HEK293 (cell line): ENCODE measurements around the gene FYB2.

Experiments
- CTCF ChIA-PET: fragments of 350-600 bp; formaldehyde crosslinking; extraction: SDS; loops from one replicate; lab custom pipeline; 2021; ENCODE audit warnings: antibody characterized with exemption; lab: Yijun Ruan, JAX
- POLR2A ChIA-PET: fragments of 300-600 bp; formaldehyde crosslinking; extraction: SDS; loops from one replicate; lab custom pipeline; 2020; ENCODE audit warnings: antibody characterized with exemption, inconsistent platforms; lab: Yijun Ruan, JAX
- H3K27ac ChIP-seq: fragments of 200-500 bp; sonication (Bioruptor generic); 2 replicates; pipeline ENCODE4 v1.5.1; 2014; ENCODE audit warnings: low read depth, low read length, control low read depth, inconsistent platforms; ENCODE audit errors: extremely low read depth
- H3K36me3 ChIP-seq, 2 experiments: fragments of 200-500 bp in 1 of 2; sonication (Bioruptor generic) in 1 of 2; 1 replicate in 1 of 2; 2 replicates in 1 of 2; pipeline ENCODE4 v1.5.1; 2014 to 2017; ENCODE audit warnings: inconsistent platforms in 2 of 2, low read length in 2 of 2; ENCODE audit not compliant: control insufficient read depth in 2 of 2, insufficient read depth in 1 of 2
- H3K4me1 ChIP-seq: fragments of 200-500 bp; sonication (Bioruptor generic); 2 replicates; pipeline ENCODE4 v1.5.1; 2014; ENCODE audit warnings: mild to moderate bottlenecking, low read length, inconsistent platforms; ENCODE audit not compliant: control insufficient read depth, insufficient read depth
- H3K4me3 ChIP-seq: 2 replicates; pipeline ENCODE4 v1.5.1; 2011; ENCODE audit warnings: low read depth, mild to moderate bottlenecking, control low read depth, low read length, moderate library complexity
- H3K9me3 ChIP-seq: fragments of 200-500 bp; sonication (Bioruptor generic); 2 replicates; pipeline ENCODE4 v1.5.1; 2014; ENCODE audit warnings: low read depth, low read length, inconsistent platforms; ENCODE audit not compliant: control insufficient read depth, insufficient read depth
- KLF10 ChIP-seq: fragments of 450-650 bp; IDR thresholded peaks from 2 replicates; pipeline ENCODE4 v1.5.1; 2018; ENCODE audit warnings: missing biosample characterization, mild to moderate bottlenecking, missing genetic modification characterization
- KLF16 ChIP-seq: fragments of 450-650 bp; formaldehyde crosslinking; IDR thresholded peaks from 2 replicates; pipeline ENCODE4 v1.5.1; 2017; ENCODE audit warnings: missing biosample characterization, missing genetic modification characterization
- MZF1 ChIP-seq: fragments of 450-650 bp; formaldehyde crosslinking; IDR thresholded peaks from 2 replicates; pipeline ENCODE4 v1.5.1; 2017; ENCODE audit warnings: missing biosample characterization, missing genetic modification characterization, borderline replicate concordance
- PRDM6 ChIP-seq: fragments of 450-650 bp; formaldehyde crosslinking; IDR thresholded peaks from 2 replicates; pipeline ENCODE4 v1.5.1; 2017; ENCODE audit warnings: missing biosample characterization, missing genetic modification characterization
- SP2 ChIP-seq: fragments of 450-650 bp; formaldehyde crosslinking; IDR thresholded peaks from 2 replicates; pipeline ENCODE4 v1.5.1; 2016; ENCODE audit warnings: missing biosample characterization, missing genetic modification characterization
- ZBTB26 ChIP-seq: fragments of 450-650 bp; formaldehyde crosslinking; optimal IDR thresholded peaks from 2 replicates; pipeline ENCODE3; 2016; ENCODE audit warnings: missing biosample characterization, mild to moderate bottlenecking, missing genetic modification characterization
- ZEB2 ChIP-seq: fragments of 450-650 bp; formaldehyde crosslinking; IDR thresholded peaks from 2 replicates; pipeline ENCODE4 v1.5.1; 2016; ENCODE audit warnings: missing biosample characterization, missing genetic modification characterization
- ZFP3 ChIP-seq: fragments of 450-650 bp; formaldehyde crosslinking; IDR thresholded peaks from 2 replicates; pipeline ENCODE4 v1.5.1; 2016; ENCODE audit warnings: low read depth, missing biosample characterization, missing genetic modification characterization
- ZFP37 ChIP-seq: fragments of 450-650 bp; formaldehyde crosslinking; IDR thresholded peaks from 2 replicates; pipeline ENCODE4 v1.5.1; 2016; ENCODE audit warnings: missing biosample characterization, missing genetic modification characterization
- ZNF169 ChIP-seq: fragments of 450-650 bp; formaldehyde crosslinking; IDR thresholded peaks from 2 replicates; pipeline ENCODE4 v1.5.1; 2016; ENCODE audit warnings: missing biosample characterization, missing genetic modification characterization
- ZNF175 ChIP-seq: fragments of 450-650 bp; formaldehyde crosslinking; IDR thresholded peaks from 2 replicates; pipeline ENCODE4 v1.5.1; 2016; ENCODE audit warnings: missing biosample characterization, missing genetic modification characterization
- ZNF18 ChIP-seq: fragments of 450-650 bp; formaldehyde crosslinking; IDR thresholded peaks from 2 replicates; pipeline ENCODE4 v1.5.1; 2016; ENCODE audit warnings: missing biosample characterization, missing genetic modification characterization
- ZNF398 ChIP-seq: fragments of 450-650 bp; formaldehyde crosslinking; IDR thresholded peaks from 2 replicates; pipeline ENCODE4 v1.5.1; 2017; ENCODE audit warnings: missing biosample characterization, missing genetic modification characterization
- ZNF510 ChIP-seq: fragments of 450-650 bp; formaldehyde crosslinking; IDR thresholded peaks from 2 replicates; pipeline ENCODE4 v1.5.1; 2018; ENCODE audit warnings: mild to moderate bottlenecking, missing genetic modification characterization, missing biosample characterization; ENCODE audit not compliant: insufficient replicate concordance
- ZNF530 ChIP-seq: fragments of 450-650 bp; formaldehyde crosslinking; IDR thresholded peaks from 2 replicates; pipeline ENCODE4 v1.5.1; 2016; ENCODE audit warnings: low read depth, missing biosample characterization, missing genetic modification characterization
- ZNF629 ChIP-seq: fragments of 450-650 bp; formaldehyde crosslinking; IDR thresholded peaks from 2 replicates; pipeline ENCODE4 v1.5.1; 2017; ENCODE audit warnings: missing biosample characterization, missing genetic modification characterization
- ZNF707 ChIP-seq: fragments of 450-650 bp; formaldehyde crosslinking; IDR thresholded peaks from 2 replicates; pipeline ENCODE4 v1.5.1; 2016; ENCODE audit warnings: missing biosample characterization, missing genetic modification characterization
- ZNF768 ChIP-seq: fragments of 450-650 bp; formaldehyde crosslinking; IDR thresholded peaks from 2 replicates; pipeline ENCODE4 v1.5.1; 2018; ENCODE audit warnings: missing biosample characterization, mild to moderate bottlenecking, missing genetic modification characterization

Gene FYB2

DNA sequence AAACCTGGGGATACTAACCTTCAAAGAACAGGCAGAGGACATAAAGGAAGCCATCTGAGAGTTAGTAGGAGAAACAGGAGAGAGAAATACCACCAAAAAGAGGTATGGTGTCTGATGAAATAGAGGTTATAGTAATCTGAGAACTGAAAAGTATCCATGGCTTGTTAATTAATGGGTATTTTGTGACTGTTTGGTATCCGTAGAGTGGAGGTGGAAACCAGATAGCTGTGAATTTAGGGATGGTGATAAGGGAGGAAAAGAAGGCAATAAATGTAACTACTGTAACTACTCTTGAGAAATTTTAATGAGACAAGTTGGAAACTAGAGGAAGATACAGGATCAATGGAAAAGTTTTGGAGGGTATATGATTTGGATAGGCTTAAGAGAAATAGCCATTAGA lies 146.6 kb downstream of the FYB2 start (continued):
- TF ChIP-seq PRDM6 (tag by site-specific recombination): peak; percentile 70
- TF ChIP-seq, all 188 proteins: peak for 10

DNA sequence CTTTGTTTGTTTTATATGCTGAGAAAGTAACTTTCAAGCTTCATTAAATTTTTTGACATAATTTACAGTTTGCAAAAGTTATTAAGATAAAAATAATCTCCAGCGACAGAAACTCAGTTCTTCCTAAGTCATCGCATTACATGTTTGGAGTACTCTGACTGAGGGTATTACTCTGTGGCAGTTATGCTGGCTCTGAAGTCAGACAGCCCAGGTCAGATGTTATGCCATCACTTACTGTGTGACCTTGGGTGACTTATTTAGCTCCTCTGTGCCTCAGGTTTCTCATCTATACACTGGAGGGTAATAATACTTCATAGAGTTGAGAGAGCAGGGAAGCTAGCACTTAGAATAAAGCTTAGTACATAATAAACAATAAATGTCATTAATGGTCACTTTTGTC lies 147.7 kb downstream of the FYB2 start:
- ChIA-PET CTCF (no interaction called here), POLR2A (no interaction called here)
- Histone ChIP-seq H3K27ac (no peak overlapping the region), H3K4me3 (no peak overlapping the region), H3K36me3 (no peaks in the 10 kb centered on the region), H3K9me3 (no peaks in the 10 kb centered on the region), H3K4me1 (peaks cover 4% of the 10 kb centered on the region)
- TF ChIP-seq ZNF768 (tag by site-specific recombination) (peak; percentile 30; the same call in 1 of the 2 replicates), ZEB2 (0 out of 2 replicates have a peak, but pooled peaks have one; percentile 16), ZNF530 (tag by site-specific recombination) (no peak), PRDM6 (tag by site-specific recombination) (peak; percentile 76)

DNA sequence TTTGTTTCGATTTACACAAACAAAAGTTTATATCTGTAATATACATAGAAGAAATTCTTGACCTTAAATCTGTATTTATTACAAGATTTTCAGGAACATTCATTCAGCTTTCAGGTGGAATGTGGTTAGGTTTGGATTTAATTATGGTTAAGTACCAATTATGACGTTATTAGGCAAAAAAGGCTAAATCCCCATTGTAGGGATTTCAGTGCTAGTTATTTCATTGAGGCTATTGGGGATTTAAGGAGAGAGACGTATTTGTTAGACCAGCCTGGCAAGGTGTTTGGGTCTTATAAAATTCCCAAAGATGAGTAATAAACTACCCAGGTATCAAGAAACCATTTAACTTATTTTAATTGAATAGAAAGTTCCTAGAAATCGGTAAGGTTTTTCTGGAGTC lies 148.1 kb downstream of the FYB2 start:
- Histone ChIP-seq H3K4me3 (no peak overlapping the region), H3K36me3 (no peaks in the 10 kb centered on the region), H3K9me3 (no peaks in the 10 kb centered on the region), H3K4me1 (peaks cover 1% of the 10 kb centered on the region), H3K27ac (no peak overlapping the region)
- POLR2A ChIA-PET: no interaction called here
- TF ChIP-seq ZNF707 (tag by site-specific recombination) (no peak), ZNF629 (tag by site-specific recombination) (0 out of 2 replicates have a peak, but pooled peaks have one; percentile 6), MZF1 (tag by site-specific recombination) (peak; percentile 98), ZNF175 (tag by site-specific recombination) (no peak), ZBTB26 (tag by site-specific recombination) (no peak), ZNF768 (tag by site-specific recombination) (no peak), ZNF18 (no peak)
- CTCF ChIA-PET: no interaction called here

DNA sequence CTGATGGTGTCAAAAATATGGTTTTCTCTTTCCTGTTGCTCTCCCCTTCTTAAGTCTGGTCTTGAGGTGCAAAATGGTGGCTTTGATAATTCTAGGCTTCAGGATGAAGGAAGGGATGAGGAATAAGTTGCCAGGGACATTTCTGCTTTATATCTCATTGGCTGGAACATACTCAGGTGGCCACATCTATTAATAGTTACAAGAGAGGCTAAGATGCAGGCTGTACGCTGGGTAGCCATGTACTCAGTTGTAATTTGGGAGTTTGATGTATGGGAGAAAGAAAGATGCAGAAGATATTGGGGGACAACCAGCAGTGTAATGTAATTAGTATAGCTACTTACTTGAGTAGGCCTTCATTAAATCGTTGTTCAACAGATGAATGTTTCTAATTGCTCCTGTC lies 148.9 kb downstream of the FYB2 start:
- Histone ChIP-seq H3K4me3 (no peak overlapping the region), H3K4me1 (no peaks in the 10 kb centered on the region; the same call in 1 of the 2 replicates), H3K36me3 (no peaks in the 10 kb centered on the region), H3K9me3 (no peaks in the 10 kb centered on the region), H3K27ac (no peak overlapping the region)
- CTCF ChIA-PET: interaction anchor here (0.5 kb wide), 1 partner anchor 901 kb away, joined by 3 read pairs; no protein-coding TSS in a partner anchor
- POLR2A ChIA-PET: no interaction called here
- TF ChIP-seq ZFP3 (tag by site-specific recombination) (no peak), ZFP37 (no peak), ZNF510 (tag by site-specific recombination) (no peak), ZNF398 (tag by site-specific recombination) (no peak), KLF16 (tag by site-specific recombination) (no peak), ZNF707 (tag by site-specific recombination) (no peak), KLF10 (tag by site-specific recombination) (no peak), SP2 (tag by site-specific recombination) (no peak), ZNF169 (tag by site-specific recombination) (no peak), ZBTB26 (tag by site-specific recombination) (no peak)
